Dendritic cell treated with granulocyte-macrophage colony-stimulating factor and Interleukin-4, amounts not matched to agents 40 ng/mL and 50 ng/mL, for 4 days (primary cell): Measurements from ENCODE around the gene SPSB4.

Source experiments
- H3K27ac Mint-ChIP-seq: one replicate; pipeline ENCODE4 v1.8.0; 2022; ENCODE audit warnings: mild to moderate bottlenecking, mixed read lengths
- H3K27me3 Mint-ChIP-seq: one replicate; pipeline ENCODE4 v1.8.0; 2022; ENCODE audit warnings: mild to moderate bottlenecking, mixed read lengths
- H3K36me3 Mint-ChIP-seq: one replicate; pipeline ENCODE4 v1.8.0; 2022; ENCODE audit warnings: low read depth, mixed read lengths
- H3K4me1 Mint-ChIP-seq: one replicate; pipeline ENCODE4 v1.8.0; 2022; ENCODE audit warnings: low read depth, mixed read lengths
- H3K4me3 Mint-ChIP-seq: one replicate; pipeline ENCODE4 v1.8.0; 2022; ENCODE audit warnings: mild to moderate bottlenecking, moderate library complexity, mixed read lengths
- H3K9me3 Mint-ChIP-seq: one replicate; pipeline ENCODE4 v1.8.0; 2022; ENCODE audit warnings: mixed read lengths
- intact Hi-C: fragments of 100-400 bp; cut with micrococcal nuclease; formaldehyde crosslinking; loops from one replicate; pipeline ENCODE4 v1.15.0; 2022

The SPSB4 gene

GRCh38 chr3:141176775-141177174 lies 125.6 kb downstream of the SPSB4 start:
- intact Hi-C loops = no loop called here
- Mint-ChIP-seq H3K27me3 (no peaks in the 10 kb centered on the region), H3K4me3 (no peak overlapping the region), H3K9me3 (peaks cover 9% of the 10 kb centered on the region), H3K36me3 (no peaks in the 10 kb centered on the region), H3K4me1 (no peaks in the 10 kb centered on the region), H3K27ac (no peak overlapping the region)

- Mint-ChIP-seq H3K9me3 (peaks cover 9% of the 10 kb centered on the region), H3K4me3 (no peak overlapping the region), H3K27ac (no peak overlapping the region), H3K4me1 (no peaks in the 10 kb centered on the region), H3K36me3 (no peaks in the 10 kb centered on the region), H3K27me3 (no peaks in the 10 kb centered on the region)
- intact Hi-C loops = no loop called here
Measured at GRCh38 chr3:141178026-141178425, 126.9 kb downstream of the SPSB4 start.

- Mint-ChIP-seq H3K4me3 (no peak overlapping the region), H3K9me3 (peaks cover 9% of the 10 kb centered on the region), H3K27ac (no peak overlapping the region), H3K36me3 (no peaks in the 10 kb centered on the region), H3K27me3 (no peaks in the 10 kb centered on the region), H3K4me1 (no peaks in the 10 kb centered on the region)
- intact Hi-C loops = no loop called here
Measured at GRCh38 chr3:141178551-141178950, 127.4 kb downstream of the SPSB4 start.

GRCh38 chr3:141179983-141180382 lies 128.8 kb downstream of the SPSB4 start:
- Mint-ChIP-seq H3K4me1 (no peaks in the 10 kb centered on the region), H3K36me3 (no peaks in the 10 kb centered on the region), H3K4me3 (no peak overlapping the region), H3K27me3 (no peaks in the 10 kb centered on the region), H3K9me3 (peaks cover 9% of the 10 kb centered on the region), H3K27ac (no peak overlapping the region)
- intact Hi-C loops = no loop called here

- no peak overlapping the region for H3K27ac Mint-ChIP-seq
- H3K4me3 Mint-ChIP-seq = no peak overlapping the region
- H3K36me3 Mint-ChIP-seq = no peaks in the 10 kb centered on the region
- H3K27me3 Mint-ChIP-seq = no peaks in the 10 kb centered on the region
- H3K9me3 Mint-ChIP-seq = peaks cover 9% of the 10 kb centered on the region
- intact Hi-C loops = no loop called here
- H3K4me1 Mint-ChIP-seq = no peaks in the 10 kb centered on the region
Measured at GRCh38 chr3:141181196-141181595, 130.0 kb downstream of the SPSB4 start.

- Mint-ChIP-seq H3K4me1 (no peaks in the 10 kb centered on the region), H3K27ac (no peak overlapping the region), H3K27me3 (no peaks in the 10 kb centered on the region), H3K4me3 (no peak overlapping the region), H3K36me3 (no peaks in the 10 kb centered on the region), H3K9me3 (peaks cover 9% of the 10 kb centered on the region)
- intact Hi-C loops = no loop called here
Measured at GRCh38 chr3:141181819-141182218, 130.7 kb downstream of the SPSB4 start.

GRCh38 chr3:141183606-141184005 lies 132.5 kb downstream of the SPSB4 start:
- H3K27ac Mint-ChIP-seq = no peak overlapping the region
- no peaks in the 10 kb centered on the region for H3K4me1 Mint-ChIP-seq
- H3K4me3 Mint-ChIP-seq = no peak overlapping the region
- H3K27me3 Mint-ChIP-seq = no peaks in the 10 kb centered on the region
- intact Hi-C loops = no loop called here
- peaks cover 9% of the 10 kb centered on the region for H3K9me3 Mint-ChIP-seq
- H3K36me3 Mint-ChIP-seq = no peaks in the 10 kb centered on the region

GRCh38 chr3:141184430-141184829 lies 133.3 kb downstream of the SPSB4 start:
- H3K27ac Mint-ChIP-seq = no peak overlapping the region
- H3K27me3 Mint-ChIP-seq = no peaks in the 10 kb centered on the region
- intact Hi-C loops = no loop called here
- no peak overlapping the region for H3K4me3 Mint-ChIP-seq
- H3K36me3 Mint-ChIP-seq = no peaks in the 10 kb centered on the region
- H3K4me1 Mint-ChIP-seq = no peaks in the 10 kb centered on the region
- H3K9me3 Mint-ChIP-seq = peaks cover 5% of the 10 kb centered on the region

- Mint-ChIP-seq H3K27me3 (peaks cover 19% of the 10 kb centered on the region), H3K27ac (no peak overlapping the region), H3K36me3 (no peaks in the 10 kb centered on the region), H3K4me3 (no peak overlapping the region), H3K4me1 (peaks cover 10% of the 10 kb centered on the region), H3K9me3 (no peaks in the 10 kb centered on the region)
- intact Hi-C loops = loop anchor here (5.0 to 10.0 kb wide), 2 partner anchors 84 to 266 kb away; no protein-coding TSS in a partner anchor
Measured at GRCh38 chr3:141191097-141191749, 140.1 kb downstream of the SPSB4 start.

- Mint-ChIP-seq H3K9me3 (no peaks in the 10 kb centered on the region), H3K27ac (no peak overlapping the region), H3K4me3 (no peak overlapping the region), H3K36me3 (no peaks in the 10 kb centered on the region), H3K4me1 (peaks cover 10% of the 10 kb centered on the region), H3K27me3 (peaks cover 22% of the 10 kb centered on the region)
- intact Hi-C loops = loop anchor here (1.0 to 10.0 kb wide), 5 partner anchors 85 to 294 kb away; no protein-coding TSS in a partner anchor
Measured at GRCh38 chr3:141192345-141192744, 141.2 kb downstream of the SPSB4 start.

GRCh38 chr3:141193066-141193830 lies 142.1 kb downstream of the SPSB4 start:
- H3K27ac Mint-ChIP-seq = no peak overlapping the region
- peaks cover 10% of the 10 kb centered on the region for H3K4me1 Mint-ChIP-seq
- peaks cover 28% of the 10 kb centered on the region for H3K27me3 Mint-ChIP-seq
- H3K9me3 Mint-ChIP-seq = no peaks in the 10 kb centered on the region
- intact Hi-C loops = loop anchor here (2.0 to 10.0 kb wide), 3 partner anchors 86 to 294 kb away; no protein-coding TSS in a partner anchor
- no peaks in the 10 kb centered on the region for H3K36me3 Mint-ChIP-seq
- no peak overlapping the region for H3K4me3 Mint-ChIP-seq
